SKM-1 (cell line): ENCODE results near the gene LIN37.
"Not testable (repeated sequence)": the region's sequence is repeated elsewhere in the genome, so short reads cannot be mapped to it uniquely, and the experiment has no call there.

Experiments used
- DNase-seq: peaks from one replicate; lab custom pipeline; 2025; ENCODE audit not compliant: unreplicated experiment; lab: John Stamatoyannopoulos, UW

The LIN37 gene

DNA sequence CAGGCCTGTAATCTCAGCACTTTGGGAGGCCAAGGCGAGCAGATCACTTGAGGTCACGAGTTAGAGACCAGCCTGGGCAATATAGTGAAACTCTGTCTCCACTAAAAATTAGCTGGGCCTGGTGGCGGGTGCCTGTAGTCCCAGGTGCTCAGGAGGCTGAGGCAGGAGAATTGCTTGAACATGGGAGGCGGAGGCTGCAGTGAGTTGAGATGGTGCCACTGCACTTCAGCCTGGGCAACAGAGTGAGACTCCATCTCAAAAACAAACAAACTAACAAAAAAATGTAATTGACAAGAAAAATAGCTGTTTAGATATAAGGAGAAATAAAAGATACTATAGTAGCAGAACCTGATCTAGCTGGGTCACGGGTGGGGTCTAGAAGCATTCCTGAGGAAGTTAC lies 24.0 kb downstream of the LIN37 start:
- DNase-seq = not testable (repeated sequence)

GRCh38 chr19:35773020-35773806 lies 24.8 kb downstream of the LIN37 start:
- no peak for DNase-seq

GRCh38 chr19:35774274-35775045 lies 26.1 kb downstream of the LIN37 start:
- no peak for DNase-seq

DNA sequence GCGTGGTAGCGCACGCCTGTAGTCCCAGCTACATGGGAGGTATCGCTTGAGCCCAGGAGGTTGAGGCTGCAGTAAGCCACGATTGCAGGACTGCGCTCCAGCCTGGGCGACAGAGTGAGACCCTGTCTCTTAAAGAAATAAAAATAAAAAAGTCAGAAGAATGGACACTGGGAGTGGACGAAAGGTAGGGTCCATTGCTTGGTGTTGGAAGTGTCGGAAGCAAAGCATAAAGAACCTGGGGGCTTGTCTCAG lies 26.6 kb downstream of the LIN37 start:
- no peak for DNase-seq

- DNase-seq = peak; percentile 99
These were observed 27.1 kb downstream of the LIN37 start, which contains the start of gene ARHGAP33 for GRCh38 chr19:35775298-35776101. ARHGAP33 (plus strand) TSS chr19:35775564; CDS start chr19:35775659, 95 bp downstream.

DNA sequence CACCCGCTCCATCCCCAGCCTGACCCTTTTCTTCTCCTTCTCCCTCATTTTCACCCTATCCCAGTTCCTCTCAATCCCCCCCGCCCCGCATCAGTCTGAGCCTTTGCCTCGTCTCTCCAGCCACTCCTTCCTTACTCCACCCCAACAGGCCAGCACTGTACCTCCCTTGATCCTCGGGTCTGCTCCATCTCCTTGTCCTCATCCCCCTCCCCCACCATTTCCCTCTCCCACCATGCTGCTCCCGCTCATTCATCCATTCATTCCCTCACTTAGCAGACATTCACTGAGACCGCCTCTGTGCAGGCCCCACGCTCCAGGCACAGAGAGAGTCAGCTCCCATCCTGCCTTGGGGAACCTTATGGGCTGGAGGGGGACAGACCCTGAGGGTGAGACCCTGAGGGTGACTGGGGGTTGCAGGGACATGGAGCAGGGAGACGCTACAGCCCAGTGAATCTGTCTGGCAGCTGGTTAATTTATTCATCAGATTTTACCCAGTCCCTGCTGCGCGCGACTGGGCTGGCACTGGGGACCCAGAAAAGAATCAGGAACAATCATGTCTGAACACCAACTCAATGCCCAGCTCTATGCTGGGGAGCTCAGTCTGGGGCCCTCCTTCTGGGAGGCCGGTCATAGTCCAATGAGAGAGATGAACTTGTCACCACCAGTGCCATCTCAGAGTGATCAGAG lies 27.9 kb downstream of the LIN37 start:
- DNase-seq = no peak

DNA sequence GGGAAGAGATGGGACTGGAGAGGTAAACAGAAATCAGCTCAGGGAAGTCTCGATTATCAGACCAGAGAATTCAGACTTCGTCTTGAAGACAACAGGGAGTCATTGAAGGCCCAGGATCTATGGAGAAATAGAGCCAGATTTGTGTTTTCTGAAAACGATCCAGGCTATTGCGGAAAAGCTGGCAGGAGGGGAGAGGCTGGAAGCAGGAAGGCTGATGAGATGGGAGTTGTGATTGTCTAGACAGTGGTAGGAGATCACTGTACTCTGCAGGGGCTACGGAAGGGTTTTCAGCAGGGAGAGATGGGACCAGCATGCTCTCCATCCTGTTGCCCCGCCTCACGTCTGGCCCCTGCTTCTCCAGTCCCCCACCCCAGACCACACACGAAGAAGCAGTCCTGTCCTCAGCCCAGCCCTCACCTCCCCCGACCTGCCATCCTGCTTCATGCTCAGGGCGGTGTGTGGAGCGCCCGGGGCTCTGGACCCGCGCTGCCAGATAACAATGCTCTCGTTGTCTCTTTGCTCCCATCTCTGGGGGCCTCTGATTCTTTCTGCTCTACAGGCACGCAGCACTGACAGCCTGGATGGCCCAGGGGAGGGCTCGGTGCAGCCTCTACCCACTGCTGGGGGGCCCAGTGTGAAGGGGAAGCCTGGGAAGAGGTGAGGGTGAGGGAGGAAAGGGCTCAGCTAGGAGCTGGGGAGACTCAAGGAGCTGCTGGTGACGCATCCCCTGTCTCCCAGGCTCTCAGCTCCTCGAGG lies 28.9 kb downstream of the LIN37 start:
- no peak for DNase-seq

DNA sequence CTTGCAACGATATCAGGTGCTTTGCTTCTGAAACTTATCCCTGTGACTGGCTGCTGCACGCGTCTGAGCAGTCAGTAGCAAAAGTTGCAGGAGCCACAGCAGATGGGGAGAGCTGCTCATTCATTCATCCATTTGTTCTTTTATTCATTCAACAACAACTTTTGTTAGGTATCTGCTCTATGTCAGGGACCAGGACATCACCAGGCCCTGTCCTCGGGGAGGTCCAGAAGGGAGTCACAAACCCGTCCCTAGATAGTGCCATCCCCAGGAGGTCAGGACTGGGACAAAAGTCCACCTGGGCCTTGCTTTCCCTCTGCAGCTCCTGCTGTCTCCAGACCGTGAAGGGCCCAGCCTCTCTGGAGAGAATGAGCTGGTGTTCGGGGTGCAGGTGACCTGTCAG lies 29.6 kb downstream of the LIN37 start:
- no peak for DNase-seq

DNA sequence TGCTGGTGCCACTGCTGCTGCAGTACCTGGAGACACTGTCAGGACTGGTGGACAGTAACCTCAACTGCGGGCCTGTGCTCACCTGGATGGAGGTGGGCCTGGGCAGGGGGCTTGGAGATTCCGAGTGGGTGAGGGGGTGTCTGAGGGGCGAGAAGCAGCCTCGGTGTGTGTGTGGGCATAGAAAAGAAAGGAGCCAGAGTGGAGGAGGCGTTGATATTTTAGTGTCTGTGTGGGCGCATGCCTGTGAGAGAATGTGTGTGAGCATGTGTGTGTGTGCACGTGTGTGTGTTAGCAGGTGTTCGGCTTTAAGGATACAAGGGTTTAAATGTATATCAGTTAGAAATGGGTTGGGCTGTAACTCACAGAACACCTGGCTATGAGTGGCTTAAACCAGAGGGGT lies 30.7 kb downstream of the LIN37 start:
- no peak for DNase-seq

GRCh38 chr19:35780058-35780457 lies 31.7 kb downstream of the LIN37 start:
- DNase-seq = no peak

DNA sequence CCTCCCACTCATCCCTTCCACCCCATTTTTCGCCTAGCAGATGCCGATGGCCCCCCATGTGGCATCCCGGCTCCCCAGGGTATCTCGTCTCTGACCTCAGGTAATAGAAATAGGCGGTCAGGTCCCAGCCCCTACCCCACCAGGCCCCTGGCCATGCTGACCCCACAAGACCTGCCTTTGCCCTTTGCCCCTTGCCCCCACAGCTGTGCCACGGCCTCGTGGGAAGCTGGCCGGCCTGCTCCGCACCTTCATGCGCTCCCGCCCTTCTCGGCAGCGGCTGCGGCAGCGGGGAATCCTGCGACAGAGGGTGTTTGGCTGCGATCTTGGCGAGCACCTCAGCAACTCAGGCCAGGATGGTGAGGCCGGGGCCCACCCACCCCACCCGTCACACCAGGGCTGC lies 32.3 kb downstream of the LIN37 start:
- DNase-seq = no peak

- no peak for DNase-seq
These were observed 33.3 kb downstream of the LIN37 start for GRCh38 chr19:35781650-35782049.

DNA sequence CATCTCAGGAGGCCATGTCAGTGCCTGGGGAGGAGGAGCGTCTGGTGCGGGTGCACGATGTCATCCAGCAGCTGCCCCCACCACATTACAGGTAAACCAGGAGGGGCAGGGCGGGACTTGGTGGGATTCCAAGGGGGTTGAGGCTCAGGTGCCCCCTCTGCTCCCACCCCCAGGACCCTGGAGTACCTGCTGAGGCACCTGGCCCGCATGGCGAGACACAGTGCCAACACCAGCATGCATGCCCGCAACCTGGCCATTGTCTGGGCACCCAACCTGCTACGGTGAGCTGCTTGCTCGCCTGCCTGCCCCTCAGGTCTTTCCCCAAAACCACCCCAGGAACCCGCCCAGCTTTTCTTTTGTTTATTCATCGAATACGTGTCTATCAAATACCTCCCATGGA lies 34.2 kb downstream of the LIN37 start:
- no peak for DNase-seq

GRCh38 chr19:35783469-35784434 lies 35.4 kb downstream of the LIN37 start:
- no peak for DNase-seq

DNA sequence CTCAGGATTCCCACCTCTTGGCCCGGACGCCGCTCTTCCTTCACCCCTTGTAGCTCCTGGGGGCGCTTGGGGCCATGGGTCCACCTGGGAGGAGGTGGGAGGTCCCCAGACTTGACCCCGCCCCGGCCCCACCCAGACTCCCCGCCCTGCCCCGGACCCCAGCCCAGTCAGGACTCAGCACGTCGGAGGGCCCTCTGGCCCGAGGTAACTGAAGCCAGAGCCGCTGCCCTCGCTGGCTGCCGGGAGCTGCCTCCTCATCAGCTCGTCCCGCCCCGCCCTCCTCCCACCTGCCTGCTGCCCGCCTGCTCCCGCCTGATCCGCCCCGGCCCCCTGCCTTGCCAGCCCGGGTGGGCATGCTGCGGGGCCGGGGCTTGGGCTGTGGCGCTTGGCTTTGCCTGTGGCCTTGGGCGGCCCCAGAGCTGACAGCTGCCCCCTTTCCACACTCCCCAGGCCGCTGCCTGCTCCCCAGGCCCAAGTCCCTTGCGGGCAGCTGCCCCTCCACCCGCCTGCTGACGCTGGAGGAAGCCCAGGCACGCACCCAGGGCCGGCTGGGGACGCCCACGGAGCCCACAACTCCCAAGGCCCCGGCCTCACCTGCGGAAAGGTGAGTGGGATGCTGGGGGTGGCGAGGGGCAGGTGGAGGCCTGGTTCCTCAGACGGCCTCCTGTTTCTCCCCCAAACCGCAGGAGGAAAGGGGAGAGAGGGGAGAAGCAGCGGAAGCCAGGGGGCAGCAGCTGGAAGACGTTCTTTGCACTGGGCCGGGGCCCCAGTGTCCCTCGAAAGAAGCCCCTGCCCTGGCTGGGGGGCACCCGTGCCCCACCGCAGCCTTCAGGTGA lies 36.3 kb downstream of the LIN37 start:
- no peak for DNase-seq

DNA sequence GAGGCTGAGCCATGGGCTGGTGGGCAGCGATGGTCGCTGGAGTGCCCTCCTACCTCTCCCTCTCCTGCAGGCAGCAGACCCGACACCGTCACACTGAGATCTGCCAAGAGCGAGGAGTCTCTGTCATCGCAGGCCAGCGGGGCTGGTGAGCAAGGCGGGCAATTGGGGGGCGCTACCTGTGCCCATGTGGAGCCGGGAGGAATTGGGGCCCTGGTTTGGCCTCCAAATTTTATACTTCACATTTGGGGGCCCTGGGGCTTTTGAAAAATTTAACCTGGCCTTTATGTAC lies 36.9 kb downstream of the LIN37 start:
- DNase-seq = no peak

GRCh38 chr19:35786299-35787160 lies 38.2 kb downstream of the LIN37 start:
- DNase-seq = no peak
